Measurements from ENCODE around the gene SIRT7. TPM values are rescaled to one million over a fixed set of nuclear protein-coding genes. Genes with fewer than 3 reads are reported as not detected.

Gene SIRT7
- total RNA-seq, 1 donor: 22.1 TPM

- Histone ChIP-seq H3K27ac (ENCODE audit: low read depth, low read length) (no peak overlapping the region), H4K20me1 (ENCODE audit: insufficient read depth, low read length) (no peaks in the 10 kb centered on the region), H3K4me3 (ENCODE audit: insufficient read depth, low read length) (no peak overlapping the region), H3K36me3 (ENCODE audit: insufficient read depth, low read length) (no peaks in the 10 kb centered on the region), H3K9me3 (ENCODE audit: low read depth, low read length) (no peaks in the 10 kb centered on the region), H3K79me2 (ENCODE audit: insufficient read depth, low read length) (no peaks in the 10 kb centered on the region), H3K4me1 (ENCODE audit: insufficient read depth, low read length) (no peaks in the 10 kb centered on the region), H3K4me2 (ENCODE audit: insufficient read depth, low read length) (no peak overlapping the region), H2AFZ (ENCODE audit: low read length) (no peak overlapping the region), H3K27me3 (ENCODE audit: insufficient read depth, low read length) (no peaks in the 10 kb centered on the region)
- peak; percentile 48 for DNase-seq (ENCODE audit: insufficient read length, low spot score, missing footprints)
- no peak for TF ChIP-seq CTCF (IDR thresholded peaks at IDR 0.05; ENCODE audit: extremely low read depth, low read depth, low read length)
These were observed 34.8 kb upstream of the SIRT7 start for GRCh38 chr17:81952792-81953228.

- Histone ChIP-seq H3K9me3 (ENCODE audit: low read depth, low read length) (no peaks in the 10 kb centered on the region), H3K27ac (ENCODE audit: low read depth, low read length) (no peak overlapping the region), H3K4me1 (ENCODE audit: insufficient read depth, low read length) (no peaks in the 10 kb centered on the region), H3K79me2 (ENCODE audit: insufficient read depth, low read length) (no peaks in the 10 kb centered on the region), H3K27me3 (ENCODE audit: insufficient read depth, low read length) (no peaks in the 10 kb centered on the region), H3K36me3 (ENCODE audit: insufficient read depth, low read length) (no peaks in the 10 kb centered on the region), H3K4me3 (ENCODE audit: insufficient read depth, low read length) (no peak overlapping the region), H3K4me2 (ENCODE audit: insufficient read depth, low read length) (no peak overlapping the region), H4K20me1 (ENCODE audit: insufficient read depth, low read length) (no peaks in the 10 kb centered on the region), H2AFZ (ENCODE audit: low read length) (no peak overlapping the region)
- TF ChIP-seq CTCF (IDR thresholded peaks at IDR 0.05; ENCODE audit: extremely low read depth, low read depth, low read length): no peak
- DNase-seq (ENCODE audit: insufficient read length, low spot score, missing footprints): no peak
These were observed 34.1 kb upstream of the SIRT7 start for GRCh38 chr17:81951785-81952684.

- no peak overlapping the region for H3K4me2 ChIP-seq (ENCODE audit: insufficient read depth, low read length)
- H4K20me1 ChIP-seq (ENCODE audit: insufficient read depth, low read length): no peaks in the 10 kb centered on the region
- no peaks in the 10 kb centered on the region for H3K27me3 ChIP-seq (ENCODE audit: insufficient read depth, low read length)
- no peaks in the 10 kb centered on the region for H3K36me3 ChIP-seq (ENCODE audit: insufficient read depth, low read length)
- H3K4me3 ChIP-seq (ENCODE audit: insufficient read depth, low read length): no peak overlapping the region
- TF ChIP-seq CTCF (IDR thresholded peaks at IDR 0.05; ENCODE audit: extremely low read depth, low read depth, low read length): no peak
- H2AFZ ChIP-seq (ENCODE audit: low read length): no peak overlapping the region
- no peak overlapping the region for H3K27ac ChIP-seq (ENCODE audit: low read depth, low read length)
- H3K4me1 ChIP-seq (ENCODE audit: insufficient read depth, low read length): no peaks in the 10 kb centered on the region
- H3K79me2 ChIP-seq (ENCODE audit: insufficient read depth, low read length): no peaks in the 10 kb centered on the region
- no peaks in the 10 kb centered on the region for H3K9me3 ChIP-seq (ENCODE audit: low read depth, low read length)
- DNase-seq (ENCODE audit: insufficient read length, low spot score, missing footprints): no peak
These were observed 32.5 kb upstream of the SIRT7 start for GRCh38 chr17:81950501-81950900.

- Histone ChIP-seq H3K27ac (ENCODE audit: low read depth, low read length) (no peak overlapping the region), H3K4me2 (ENCODE audit: insufficient read depth, low read length) (no peak overlapping the region), H3K79me2 (ENCODE audit: insufficient read depth, low read length) (no peaks in the 10 kb centered on the region), H3K27me3 (ENCODE audit: insufficient read depth, low read length) (peaks cover 7% of the 10 kb centered on the region), H2AFZ (ENCODE audit: low read length) (no peak overlapping the region), H3K9me3 (ENCODE audit: low read depth, low read length) (no peaks in the 10 kb centered on the region), H3K36me3 (ENCODE audit: insufficient read depth, low read length) (no peaks in the 10 kb centered on the region), H3K4me1 (ENCODE audit: insufficient read depth, low read length) (no peaks in the 10 kb centered on the region), H3K4me3 (ENCODE audit: insufficient read depth, low read length) (no peak overlapping the region), H4K20me1 (ENCODE audit: insufficient read depth, low read length) (no peaks in the 10 kb centered on the region)
- TF ChIP-seq CTCF (IDR thresholded peaks at IDR 0.05; ENCODE audit: extremely low read depth, low read depth, low read length): no peak
- no peak for DNase-seq (ENCODE audit: insufficient read length, low spot score, missing footprints)
These were observed 30.8 kb upstream of the SIRT7 start for GRCh38 chr17:81948635-81949378.
